ENCODE measurements around the gene TLR6. TPM values are rescaled to one million over a fixed set of nuclear protein-coding genes. Genes with fewer than 3 reads are reported as not detected.

The TLR6 gene
- total RNA-seq, 1 experiment from 2014 or later, result 0.11 TPM

- no peak for TF ChIP-seq USF2 (CRISPR knock-in tag; IDR thresholded peaks at IDR 0.05)
- no peak for TF ChIP-seq AFF4 (CRISPR knock-in tag; IDR thresholded peaks at IDR 0.05; ENCODE audit: borderline replicate concordance)
- TF ChIP-seq NR3C1 (CRISPR knock-in tag; conservative IDR thresholded peaks at IDR 0.05; ENCODE audit: low read depth), result no peak
- TF ChIP-seq IRF1 (CRISPR knock-in tag; IDR thresholded peaks at IDR 0.05), result no peak
- no peak for TF ChIP-seq SMAD4 (CRISPR knock-in tag; IDR thresholded peaks at IDR 0.05)
- TF ChIP-seq E2F1 (CRISPR knock-in tag; IDR thresholded peaks at IDR 0.05), result no peak
- TF ChIP-seq ZBTB43 (CRISPR knock-in tag; IDR thresholded peaks at IDR 0.05), result no peak
- no peak for TF ChIP-seq CTCF (IDR thresholded peaks at IDR 0.05)
- TF ChIP-seq GRHL2 (CRISPR knock-in tag; IDR thresholded peaks at IDR 0.05; ENCODE audit: insufficient replicate concordance, severe bottlenecking), result no peak
- TF ChIP-seq SP1 (CRISPR knock-in tag; conservative IDR thresholded peaks at IDR 0.05), result no peak
- no peak for TF ChIP-seq GABPB1 (CRISPR knock-in tag; IDR thresholded peaks at IDR 0.05)
- TF ChIP-seq JUN (CRISPR knock-in tag; IDR thresholded peaks at IDR 0.05), result no peak
- no peak for TF ChIP-seq RELA (CRISPR knock-in tag; IDR thresholded peaks at IDR 0.05; ENCODE audit: borderline replicate concordance)
- TF ChIP-seq OVOL2 (CRISPR knock-in tag; IDR thresholded peaks at IDR 0.05; ENCODE audit: borderline replicate concordance), result no peak
- TF ChIP-seq KAT7 (CRISPR knock-in tag; IDR thresholded peaks at IDR 0.05; ENCODE audit: borderline replicate concordance), result no peak
- no peak for TF ChIP-seq SMAD3 (CRISPR knock-in tag; IDR thresholded peaks at IDR 0.05; ENCODE audit: borderline replicate concordance)
- TF ChIP-seq IRF2 (CRISPR knock-in tag; IDR thresholded peaks at IDR 0.05; ENCODE audit: borderline replicate concordance, low read depth), result no peak
- no peak for TF ChIP-seq ARID4B (CRISPR knock-in tag; IDR thresholded peaks at IDR 0.05; ENCODE audit: borderline replicate concordance)
- Mint-ChIP-seq H3K36me3 (peaks cover 16% of the 10 kb centered on the region), H3K4me3 (no peak overlapping the region), H3K27ac (peak overlapping the region; percentile 30; the same call in 1 of the 2 replicates), H3K9me3 (peaks cover 40% of the 10 kb centered on the region), H3K4me1 (no peaks in the 10 kb centered on the region), H3K27me3 (ENCODE audit: low read depth) (no peaks in the 10 kb centered on the region; the same call in 1 of the 2 replicates)
- DNase-seq (ENCODE audit: low spot score) (no peak), ATAC-seq (no peak)
- ChIA-PET CTCF (interaction anchor here (1.0 to 1.9 kb wide), 4 partner anchors 13 to 44 kb away, joined by 3 to 10 read pairs (median 6); partner anchors contain the start of gene TLR10), POLR2A (no interaction called here)
These were observed 52.6 kb downstream of the TLR6 start for GRCh38 chr4:38803833-38804653.
